HG03280 (cell line): Measurements from ENCODE around the gene UGT1A9.

Source experiments
- ATAC-seq: cut with Tn5 transposase; IDR thresholded peaks from one replicate; pipeline ENCODE4 v1.9.1; 2021; ENCODE audit warnings: mild to moderate bottlenecking, moderate library complexity; ENCODE audit not compliant: unreplicated experiment

UGT1A9 gene

GRCh38 chr2:233794128-233794658 lies 122.5 kb downstream of the UGT1A9 start:
- ATAC-seq: no peak

DNA sequence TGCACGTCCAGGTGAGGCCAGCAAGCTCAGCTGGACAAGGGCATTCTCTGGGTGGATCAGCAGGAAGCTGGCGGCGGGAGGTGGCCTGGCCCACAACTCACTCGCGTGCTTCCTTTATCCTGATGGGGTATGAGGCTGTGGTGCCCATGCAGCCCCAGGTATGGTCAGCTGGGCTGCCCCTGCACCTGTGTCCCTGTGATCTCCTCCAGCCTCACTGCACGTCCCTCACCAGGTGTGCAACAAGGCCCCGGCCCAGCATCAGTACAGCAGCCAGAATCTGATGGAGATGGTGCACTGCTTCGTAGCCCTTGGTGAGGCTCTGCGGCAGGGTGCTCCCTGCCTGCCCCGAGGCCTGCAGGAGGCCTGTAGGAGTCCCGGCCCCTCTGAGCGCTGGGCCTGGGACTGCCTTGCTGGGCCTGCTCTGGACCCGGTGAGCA lies 124.1 kb downstream of the UGT1A9 start:
- no peak for ATAC-seq

DNA sequence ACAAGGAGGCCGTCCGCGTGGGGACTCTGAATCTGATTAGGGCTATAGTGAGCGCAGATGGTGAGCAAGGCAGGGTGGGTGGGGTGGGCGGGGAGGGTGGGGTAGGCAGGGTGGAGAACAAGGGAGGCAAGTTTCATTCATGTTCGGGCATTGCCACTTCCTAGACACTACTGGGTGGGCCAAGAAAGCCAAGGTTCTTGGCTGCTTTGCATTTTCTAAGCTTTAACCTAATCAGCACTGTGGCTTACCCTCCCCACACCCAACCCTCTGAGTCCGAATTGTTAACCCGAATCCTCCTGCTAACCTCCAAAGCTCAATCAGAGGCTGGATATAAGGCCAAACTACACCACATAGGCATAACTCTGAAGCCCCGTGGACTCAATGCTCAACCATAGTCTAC lies 124.6 kb downstream of the UGT1A9 start:
- ATAC-seq: no peak

- no peak for ATAC-seq
Observed at GRCh38 chr2:233798335-233799086, 126.8 kb downstream of the UGT1A9 start.

GRCh38 chr2:233799087-233799665 lies 127.5 kb downstream of the UGT1A9 start:
- ATAC-seq: no peak

DNA sequence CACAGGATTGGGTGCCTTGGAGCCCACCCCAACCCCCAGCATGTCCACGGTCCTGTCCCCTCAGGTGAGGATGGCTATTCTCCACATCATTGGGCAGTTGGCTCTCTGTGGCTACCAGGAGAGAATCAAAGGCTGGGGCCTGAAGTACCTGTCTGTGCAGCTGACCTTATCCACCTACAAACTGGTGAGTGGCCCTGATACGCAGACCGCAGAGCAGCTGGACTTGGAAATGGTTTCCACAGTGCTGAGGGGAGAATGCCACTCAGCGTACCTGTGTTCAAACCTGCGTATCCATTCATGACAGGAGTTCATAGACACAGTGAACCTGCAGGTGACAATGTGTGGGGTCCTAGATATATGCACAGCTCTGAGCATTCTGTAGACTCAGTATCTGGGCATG lies 128.0 kb downstream of the UGT1A9 start:
- ATAC-seq: no peak

DNA sequence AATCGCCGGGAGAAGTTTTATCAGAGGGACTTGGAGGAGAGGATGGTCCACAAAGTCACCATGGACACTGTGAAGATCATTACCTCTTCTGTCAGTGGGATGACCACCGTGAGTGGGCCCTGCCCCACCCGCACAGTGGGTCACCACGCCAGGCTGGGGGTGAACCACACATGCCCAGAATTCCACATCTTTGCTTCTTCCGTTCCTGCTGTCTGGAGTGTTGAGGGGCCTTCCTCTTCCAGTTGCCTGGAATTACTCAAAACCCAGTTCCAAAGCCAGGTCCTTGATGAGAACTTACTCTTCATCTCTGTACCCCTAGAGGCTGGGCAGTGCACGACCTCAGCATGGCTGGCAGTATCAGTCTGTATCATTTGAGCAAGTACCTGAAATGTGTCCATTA lies 128.5 kb downstream of the UGT1A9 start:
- ATAC-seq: no peak

DNA sequence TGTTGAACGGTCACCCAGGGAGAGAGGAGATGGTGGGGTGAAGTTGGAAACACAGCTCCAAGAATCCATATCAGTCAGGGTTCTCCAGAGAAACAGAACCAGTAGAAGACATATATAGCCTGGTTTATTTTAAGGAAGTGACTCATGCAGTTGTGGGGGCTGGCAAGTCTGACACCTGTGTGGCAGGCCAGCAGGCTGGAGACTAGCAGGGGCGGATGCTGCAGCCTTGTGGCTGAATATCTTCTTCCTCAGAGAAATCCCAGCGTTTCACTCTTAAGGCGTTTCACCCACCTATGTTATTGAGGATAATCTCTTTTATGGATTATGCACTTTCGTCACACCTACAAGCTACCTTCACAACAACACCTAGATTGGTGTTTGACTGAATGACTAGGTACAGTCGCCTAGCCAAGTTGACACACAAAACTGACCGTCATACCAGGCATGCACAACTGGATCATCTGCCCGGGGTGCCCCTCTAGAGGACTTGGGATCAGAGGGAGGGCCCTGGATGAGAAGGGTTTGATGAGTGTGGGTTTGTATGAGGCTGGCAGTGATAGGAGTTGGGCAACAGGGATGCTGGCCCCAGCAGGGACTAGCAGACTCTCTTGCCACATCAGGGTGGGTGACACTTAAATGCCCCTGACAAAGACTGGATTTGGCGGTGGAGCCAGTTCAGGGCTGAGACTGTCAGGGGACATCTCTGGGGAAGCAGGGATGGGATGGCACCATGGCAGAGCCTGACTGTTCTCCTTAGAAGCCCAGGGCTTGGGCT lies 129.8 kb downstream of the UGT1A9 start:
- no peak for ATAC-seq

GRCh38 chr2:233802132-233802815 lies 130.6 kb downstream of the UGT1A9 start:
- ATAC-seq: no peak

DNA sequence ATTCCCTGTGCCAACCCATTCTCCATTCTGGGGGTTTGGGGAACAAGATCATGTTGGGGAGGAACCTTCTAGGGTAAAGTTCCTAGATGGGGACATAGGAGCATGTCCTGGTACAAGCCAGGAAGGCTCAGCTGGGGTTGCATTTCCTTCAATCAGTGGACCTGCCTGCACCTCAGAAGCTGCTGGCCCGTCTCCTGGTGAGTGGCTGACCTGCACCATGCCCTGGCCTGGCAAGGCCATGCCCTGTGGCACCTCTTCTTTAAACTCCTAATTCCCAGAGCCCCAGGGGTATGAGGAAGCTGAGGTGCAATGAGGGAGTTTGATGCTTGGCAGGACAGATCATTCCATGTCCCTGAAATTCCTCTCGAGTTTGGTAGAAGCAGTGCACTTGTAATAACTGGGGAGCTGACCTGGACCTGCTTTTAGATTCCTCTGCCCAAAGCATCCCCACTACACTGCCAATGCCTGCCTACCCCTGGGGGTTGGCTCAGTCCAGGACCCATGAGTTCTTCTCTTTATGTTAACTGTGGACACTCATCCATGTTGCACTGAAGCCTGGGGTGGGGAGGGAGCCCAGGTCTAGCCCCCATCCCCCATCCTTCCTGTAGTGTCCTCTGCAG lies 131.7 kb downstream of the UGT1A9 start:
- ATAC-seq: no peak

- no peak for ATAC-seq
Observed at GRCh38 chr2:233803994-233804393, 132.3 kb downstream of the UGT1A9 start.

- ATAC-seq: no peak
Observed at GRCh38 chr2:233807215-233807865, 135.6 kb downstream of the UGT1A9 start.

GRCh38 chr2:233807966-233808935 lies 136.6 kb downstream of the UGT1A9 start:
- ATAC-seq: no peak

- ATAC-seq: no peak
Observed at GRCh38 chr2:233810385-233810784, 138.7 kb downstream of the UGT1A9 start.

DNA sequence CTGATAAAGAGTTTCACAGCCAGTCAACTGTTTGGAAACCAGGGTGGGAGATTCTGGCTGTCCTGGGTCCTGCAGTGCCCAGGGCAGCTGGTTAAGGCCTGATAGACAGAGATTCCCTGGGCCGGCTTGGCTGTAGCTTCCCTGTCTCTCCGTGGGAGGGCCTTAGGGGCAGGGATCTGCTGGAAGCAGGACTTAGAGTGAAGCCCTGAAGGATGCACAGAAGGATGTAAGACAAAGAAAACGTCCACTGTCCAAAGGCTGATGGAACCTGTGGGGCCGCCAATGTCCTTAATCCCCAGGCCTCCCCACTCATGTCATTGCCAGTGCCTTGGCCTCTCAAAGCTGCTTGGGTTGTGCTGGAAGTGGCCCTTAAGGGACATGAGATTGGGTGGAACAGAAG lies 139.4 kb downstream of the UGT1A9 start:
- ATAC-seq: no peak

GRCh38 chr2:233811732-233812131 lies 140.0 kb downstream of the UGT1A9 start:
- no peak for ATAC-seq

DNA sequence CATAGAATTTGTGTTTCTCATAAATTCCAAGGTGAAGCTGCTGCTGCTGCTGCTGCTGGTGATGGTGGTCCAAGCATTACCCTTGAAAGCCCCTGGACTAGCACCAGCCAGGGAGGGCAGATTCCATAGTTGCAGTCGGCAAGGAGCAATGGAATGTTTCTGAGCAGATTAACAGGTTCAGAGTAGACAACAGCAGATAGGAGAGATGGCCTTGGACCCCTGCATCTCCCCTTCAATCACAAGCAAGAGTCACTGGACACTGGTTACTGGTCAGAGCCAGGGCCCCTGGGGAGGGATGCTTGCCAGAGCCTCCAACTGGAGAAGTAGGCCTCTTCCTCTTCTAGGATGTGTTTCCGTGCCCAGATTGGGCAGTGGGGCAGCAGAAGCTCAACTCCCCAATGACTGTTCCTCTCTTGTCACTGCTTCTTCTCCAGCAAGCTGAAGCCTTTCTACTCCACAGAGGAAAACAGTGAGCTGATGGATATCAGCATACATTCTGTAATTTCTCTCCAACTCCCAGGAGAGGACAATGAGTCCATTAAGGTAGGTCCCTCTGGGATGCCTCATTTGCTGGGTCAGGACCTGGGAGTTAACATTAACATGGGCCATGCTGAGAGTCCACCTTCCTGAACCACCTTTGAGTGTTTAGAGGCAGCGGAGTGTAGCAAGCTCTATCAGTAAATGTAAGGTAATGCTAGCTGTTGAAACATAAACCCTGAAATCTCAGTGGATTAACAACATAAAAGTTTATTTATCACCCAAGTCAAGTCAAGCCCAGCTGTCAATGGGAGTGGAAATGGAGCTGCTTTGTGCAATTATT lies 141.7 kb downstream of the UGT1A9 start:
- ATAC-seq: no peak
